Testis (tissue), 3 donors: ENCODE data around the gene DAB1. TPM values are rescaled to one million over a fixed set of nuclear protein-coding genes. Genes with fewer than 3 reads are reported as not detected.

Experiments used
- DNase-seq: peaks from one replicate; pipeline ENCODE4 v3.0.0-alpha.2; 2019
- H3K27ac ChIP-seq, 2 donors: fragments of 200-600 bp; sonication (generic); one replicate each; pipeline ENCODE4 v1.5.1; 2019
- H3K27me3 ChIP-seq: fragments of 200-600 bp; sonication (generic); one replicate; pipeline ENCODE4 v1.5.1; 2019
- H3K36me3 ChIP-seq: fragments of 200-600 bp; sonication (generic); one replicate; pipeline ENCODE4 v1.5.1; 2017; ENCODE audit warnings: low read depth; ENCODE audit errors: missing control alignments
- H3K4me1 ChIP-seq: fragments of 200-600 bp; sonication (generic); one replicate; pipeline ENCODE4 v1.5.1; 2019
- H3K4me3 ChIP-seq, 2 donors: fragments of 200-600 bp; sonication (generic); one replicate each; pipeline ENCODE4 v1.5.1; 2017 to 2019
- H3K9me3 ChIP-seq: fragments of 200-600 bp; sonication (generic); one replicate; pipeline ENCODE4 v1.5.1; 2017
- CTCF ChIP-seq, 3 experiments: fragments of 450-650 bp in 2 of 3; fragments of 200-600 bp in 1 of 3; sonication (generic) in 1 of 3; IDR thresholded peaks; one replicate each; pipeline ENCODE4 v1.5.1; 2016 to 2019; ENCODE audit warnings: antibody characterized with exemption in 3 of 3, mild to moderate bottlenecking in 2 of 3, moderate library complexity in 1 of 3
- POLR2A ChIP-seq: fragments of 450-650 bp; IDR thresholded peaks from one replicate; pipeline ENCODE4 v1.6.1; 2017; ENCODE audit warnings: antibody characterized with exemption, mild to moderate bottlenecking, moderate library complexity
- WGBS, 2 donors: methylation state at CpG; one replicate each; pipeline ENCODE4 v1.1.5; 2018; 5-methylcytosine and 5-hydroxymethylcytosine counted together
- intact Hi-C: fragments of 100-400 bp; cut with DNase I; formaldehyde crosslinking; loops from one replicate; pipeline ENCODE4 v1.15.1; 2023; ENCODE audit warnings: low total_unique reads
- polyA plus RNA-seq: library from polyadenylated mRNA; stranded (reverse); fragments of 350-450 nt; fragmentation: Illumina TruSeq; extraction: RNeasy Lipid Tissue Mini Kit (QIAGEN cat#74804); gene quantifications from one replicate; pipeline ENCODE4 v1.2.3, GENCODE V29; 2014; ENCODE audit warnings: low read depth, low replicate concordance; ENCODE audit not compliant: insufficient read depth
- total RNA-seq, 2 donors: library from RNA; depleted of rRNA; stranded (reverse); fragments of >200 nt; gene quantifications; one replicate each; pipeline ENCODE4 v1.2.3, GENCODE V29; 2016

Gene DAB1
- total and polyA plus RNA-seq, 3 donors from 2014 or later, result 0.79 to 1.7 (median 1.2) TPM

GRCh38 chr1:57086154-57086553, 337.7 kb downstream of the DAB1 start:
- Histone ChIP-seq H3K27ac (peak overlapping the region in 1 of 2 donors; percentile 71), H3K36me3 (no peaks in the 10 kb centered on the region), H3K4me3 (no peak overlapping the region), H3K9me3 (no peaks in the 10 kb centered on the region), H3K4me1 (peaks cover 25% of the 10 kb centered on the region), H3K27me3 (no peaks in the 10 kb centered on the region)
- TF ChIP-seq CTCF (IDR thresholded peaks at IDR 0.05), result no peak
- TF ChIP-seq POLR2A, result no peak
- no peak for DNase-seq
- 37 to 52% methylated on average over 6 of the region's 6 CpGs for WGBS, 2 donors
- intact Hi-C loops, result no loop called here

GRCh38 chr1:57084701-57085100, 339.2 kb downstream of the DAB1 start:
- H3K27me3 ChIP-seq, result no peaks in the 10 kb centered on the region
- no peak for DNase-seq
- H3K4me1 ChIP-seq, result peaks cover 25% of the 10 kb centered on the region
- TF ChIP-seq CTCF (IDR thresholded peaks at IDR 0.05) (no peak), POLR2A (no peak)
- H3K36me3 ChIP-seq, result no peaks in the 10 kb centered on the region
- WGBS, 2 donors, result 90 to 94% methylated on average over 2 of the region's 2 CpGs
- H3K9me3 ChIP-seq, result no peaks in the 10 kb centered on the region
- intact Hi-C loops, result no loop called here
- no peak overlapping the region for H3K4me3 ChIP-seq
- peak overlapping the region in 1 of 2 donors; percentile 66 for H3K27ac ChIP-seq

- Histone ChIP-seq H3K4me1 (peaks cover 25% of the 10 kb centered on the region), H3K27me3 (no peaks in the 10 kb centered on the region), H3K4me3 (no peak overlapping the region), H3K36me3 (no peaks in the 10 kb centered on the region), H3K9me3 (no peaks in the 10 kb centered on the region), H3K27ac (peak overlapping the region; percentile 19 to 77)
- intact Hi-C loops, result no loop called here
- WGBS, 2 donors, result 51 to 64% methylated on average over 7 of the region's 7 CpGs
- TF ChIP-seq CTCF (IDR thresholded peaks at IDR 0.05) (no peak), POLR2A (no peak)
- no peak for DNase-seq
These were observed 341.0 kb downstream of the DAB1 start for GRCh38 chr1:57082711-57083439.

GRCh38 chr1:57079454-57080157, 344.3 kb downstream of the DAB1 start:
- Histone ChIP-seq H3K9me3 (no peaks in the 10 kb centered on the region), H3K36me3 (no peaks in the 10 kb centered on the region), H3K27me3 (no peaks in the 10 kb centered on the region), H3K4me1 (peaks cover 16% of the 10 kb centered on the region), H3K4me3 (no peak overlapping the region), H3K27ac (no peak overlapping the region)
- 90 to 94% methylated on average over 5 of the region's 5 CpGs for WGBS, 2 donors
- intact Hi-C loops, result no loop called here
- no peak for TF ChIP-seq POLR2A
- TF ChIP-seq CTCF (IDR thresholded peaks at IDR 0.05), result no peak
- no peak for DNase-seq
